ENCODE data around the gene NT5DC2.

Gene NT5DC2

DNA sequence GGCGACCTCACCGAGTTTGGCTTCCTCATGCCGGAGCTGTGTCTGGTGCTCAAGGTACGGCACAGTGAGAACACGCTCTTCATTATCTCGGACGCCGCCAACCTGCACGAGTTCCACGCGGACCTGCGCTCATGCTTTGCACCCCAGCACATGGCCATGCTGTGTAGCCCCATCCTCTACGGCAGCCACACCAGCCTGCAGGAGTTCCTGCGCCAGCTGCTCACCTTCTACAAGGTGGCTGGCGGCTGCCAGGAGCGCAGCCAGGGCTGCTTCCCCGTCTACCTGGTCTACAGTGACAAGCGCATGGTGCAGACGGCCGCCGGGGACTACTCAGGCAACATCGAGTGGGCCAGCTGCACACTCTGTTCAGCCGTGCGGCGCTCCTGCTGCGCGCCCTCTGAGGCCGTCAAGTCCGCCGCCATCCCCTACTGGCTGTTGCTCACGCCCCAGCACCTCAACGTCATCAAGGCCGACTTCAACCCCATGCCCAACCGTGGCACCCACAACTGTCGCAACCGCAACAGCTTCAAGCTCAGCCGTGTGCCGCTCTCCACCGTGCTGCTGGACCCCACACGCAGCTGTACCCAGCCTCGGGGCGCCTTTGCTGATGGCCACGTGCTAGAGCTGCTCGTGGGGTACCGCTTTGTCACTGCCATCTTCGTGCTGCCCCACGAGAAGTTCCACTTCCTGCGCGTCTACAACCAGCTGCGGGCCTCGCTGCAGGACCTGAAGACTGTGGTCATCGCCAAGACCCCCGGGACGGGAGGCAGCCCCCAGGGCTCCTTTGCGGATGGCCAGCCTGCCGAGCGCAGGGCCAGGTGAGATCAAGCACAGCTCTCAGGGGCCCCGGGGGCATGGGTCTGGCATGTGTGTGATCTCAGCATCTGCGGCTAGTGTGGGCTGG, 45.6 kb downstream of the NT5DC2 start:
- no peak for DNase-seq

DNA sequence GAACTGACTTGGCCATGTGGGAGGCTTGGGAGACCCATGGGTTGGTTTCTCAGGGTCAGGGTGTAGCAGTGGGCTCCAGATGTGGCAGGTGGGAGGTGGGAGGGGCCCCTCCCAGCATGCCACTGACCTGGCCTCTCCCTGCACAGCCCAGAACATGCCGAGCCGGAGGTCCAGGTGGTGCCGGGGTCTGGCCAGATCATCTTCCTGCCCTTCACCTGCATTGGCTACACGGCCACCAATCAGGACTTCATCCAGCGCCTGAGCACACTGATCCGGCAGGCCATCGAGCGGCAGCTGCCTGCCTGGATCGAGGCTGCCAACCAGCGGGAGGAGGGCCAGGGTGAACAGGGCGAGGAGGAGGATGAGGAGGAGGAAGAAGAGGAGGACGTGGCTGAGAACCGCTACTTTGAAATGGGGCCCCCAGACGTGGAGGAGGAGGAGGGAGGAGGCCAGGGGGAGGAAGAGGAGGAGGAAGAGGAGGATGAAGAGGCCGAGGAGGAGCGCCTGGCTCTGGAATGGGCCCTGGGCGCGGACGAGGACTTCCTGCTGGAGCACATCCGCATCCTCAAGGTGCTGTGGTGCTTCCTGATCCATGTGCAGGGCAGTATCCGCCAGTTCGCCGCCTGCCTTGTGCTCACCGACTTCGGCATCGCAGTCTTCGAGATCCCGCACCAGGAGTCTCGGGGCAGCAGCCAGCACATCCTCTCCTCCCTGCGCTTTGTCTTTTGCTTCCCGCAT, 46.4 kb downstream of the NT5DC2 start:
- DNase-seq, result no peak

GRCh38 chr3:52484680-52485461, 48.8 kb downstream of the NT5DC2 start:
- DNase-seq, result no peak

DNA sequence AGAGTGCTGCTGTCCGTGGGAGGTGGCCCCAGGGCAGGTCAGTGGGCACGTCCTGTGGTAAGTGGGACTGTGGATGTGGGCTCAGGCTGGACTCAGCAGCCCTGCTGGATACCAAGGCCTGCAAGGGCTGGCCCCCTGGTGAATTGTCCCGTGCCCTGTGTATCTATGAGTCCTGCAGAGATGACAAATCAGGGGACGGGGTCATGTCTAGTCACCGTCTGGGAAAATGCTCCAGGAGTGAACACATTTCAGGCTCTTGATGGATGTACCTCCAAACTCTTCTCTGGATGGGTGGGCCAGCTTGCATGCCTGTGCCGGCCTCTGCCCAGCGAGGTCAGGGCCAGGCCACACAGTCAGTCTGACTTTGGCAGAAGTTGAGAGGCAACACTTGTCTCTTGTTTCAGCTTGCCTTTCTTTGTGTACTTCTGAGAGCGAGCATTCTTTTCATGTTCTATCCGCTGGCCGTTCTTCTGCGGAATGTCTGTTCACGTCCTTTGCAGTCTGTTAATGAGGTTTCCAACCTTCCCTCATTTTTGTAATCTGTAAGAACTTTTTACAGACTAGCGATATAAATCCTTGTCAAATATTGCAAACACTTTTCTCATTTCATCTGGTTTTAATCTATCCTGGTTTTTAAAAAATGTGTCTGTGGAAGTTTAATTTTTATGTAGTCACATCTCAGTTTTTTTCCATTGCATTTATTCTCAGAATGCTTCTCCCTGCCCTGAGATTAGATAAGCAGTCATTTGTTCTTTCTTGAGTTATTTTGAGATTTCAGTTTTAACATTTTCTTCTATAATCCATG, 49.9 kb downstream of the NT5DC2 start:
- no peak for DNase-seq

DNA sequence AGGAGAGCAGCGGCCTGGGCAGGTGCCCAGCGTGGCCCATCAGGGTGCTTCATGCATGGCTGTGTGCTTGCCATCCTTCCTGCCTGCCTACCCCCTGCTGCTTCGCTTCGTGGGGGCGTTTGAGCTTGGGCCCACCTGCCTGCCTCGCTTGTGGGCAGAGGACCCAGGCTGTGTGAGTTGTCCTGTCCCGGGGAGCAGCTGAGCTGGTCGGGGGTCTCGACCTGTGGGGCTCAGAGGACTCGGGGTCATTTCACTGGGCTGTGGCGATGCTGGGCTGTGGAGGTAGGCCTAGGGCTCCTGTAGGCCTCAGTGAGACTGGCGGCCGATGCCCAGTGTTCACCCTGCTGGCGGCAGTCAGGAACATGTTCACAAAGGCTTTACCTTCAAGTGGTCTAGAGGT, 50.6 kb downstream of the NT5DC2 start:
- DNase-seq, result no peak

DNA sequence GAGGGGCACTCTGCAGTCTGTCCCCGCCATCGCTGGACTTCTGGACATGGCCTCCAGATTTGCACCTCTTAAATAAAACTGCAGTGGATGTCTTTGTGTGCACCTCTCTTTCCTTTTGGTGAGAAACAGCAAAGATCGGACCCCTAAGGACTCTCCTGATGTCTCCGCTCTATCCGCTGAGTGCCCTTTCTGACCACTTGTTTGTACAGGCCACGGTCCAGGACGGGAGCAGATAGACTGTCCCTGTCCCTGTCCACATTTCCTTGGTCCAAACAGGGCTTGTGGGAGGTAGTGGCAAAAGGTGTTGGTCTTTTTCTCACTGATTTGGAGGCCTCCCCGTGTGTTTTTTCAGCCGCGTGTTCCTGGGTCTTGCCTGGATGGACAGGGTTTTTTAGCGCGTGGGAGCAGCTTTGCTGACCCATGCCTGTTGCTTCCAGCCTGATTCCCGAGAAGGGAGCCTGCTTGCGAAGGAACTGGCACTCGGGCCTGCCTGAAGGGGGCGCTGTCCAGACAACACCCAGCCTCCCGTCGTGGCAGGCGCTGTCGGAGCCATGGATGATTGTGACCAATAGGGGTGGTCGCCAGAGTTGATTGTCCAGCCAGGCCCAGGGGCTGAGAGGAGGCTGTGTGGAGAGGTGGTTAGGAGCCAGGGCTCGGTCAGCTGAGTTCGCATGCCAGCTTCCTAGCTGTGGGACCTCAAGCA, 51.7 kb downstream of the NT5DC2 start:
- no peak for DNase-seq

GRCh38 chr3:52480768-52481715, 52.6 kb downstream of the NT5DC2 start:
- DNase-seq, result no peak

DNA sequence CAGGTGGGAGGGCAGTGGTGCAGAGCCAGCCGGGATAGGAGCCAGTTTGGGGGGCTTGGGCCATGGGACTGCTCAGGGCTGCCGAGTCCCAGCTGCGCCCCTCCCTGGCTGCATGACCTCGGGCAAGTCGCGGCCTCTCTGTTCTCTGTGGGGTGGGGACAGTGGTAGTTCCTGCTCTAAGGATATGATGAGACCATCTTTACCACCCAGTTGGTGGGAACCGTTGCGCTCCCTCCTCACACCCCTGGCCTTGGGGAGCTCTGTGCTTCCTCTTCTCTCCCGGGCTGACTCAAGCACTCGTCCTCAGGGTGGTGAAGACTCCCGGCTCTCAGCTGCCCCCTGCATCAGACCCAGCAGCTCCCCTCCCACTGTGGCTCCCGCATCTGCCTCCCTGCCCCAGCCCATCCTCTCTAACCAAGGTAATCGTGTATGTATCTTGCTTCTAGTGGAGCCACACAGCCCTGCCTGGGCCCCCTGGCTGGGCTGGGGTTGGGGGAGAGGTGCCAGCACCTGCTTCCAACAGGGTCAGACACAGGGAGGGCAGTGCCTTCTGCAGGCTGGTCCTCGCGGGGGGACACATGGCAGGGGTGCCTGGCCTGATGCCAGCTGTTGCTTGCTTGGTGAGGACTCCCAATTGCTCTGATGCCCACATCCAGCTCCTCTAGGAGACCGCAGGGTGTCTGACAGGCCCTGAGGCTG, 53.6 kb downstream of the NT5DC2 start:
- no peak for DNase-seq

- no peak for DNase-seq
These were observed 54.4 kb downstream of the NT5DC2 start for GRCh38 chr3:52479037-52479876.

DNA sequence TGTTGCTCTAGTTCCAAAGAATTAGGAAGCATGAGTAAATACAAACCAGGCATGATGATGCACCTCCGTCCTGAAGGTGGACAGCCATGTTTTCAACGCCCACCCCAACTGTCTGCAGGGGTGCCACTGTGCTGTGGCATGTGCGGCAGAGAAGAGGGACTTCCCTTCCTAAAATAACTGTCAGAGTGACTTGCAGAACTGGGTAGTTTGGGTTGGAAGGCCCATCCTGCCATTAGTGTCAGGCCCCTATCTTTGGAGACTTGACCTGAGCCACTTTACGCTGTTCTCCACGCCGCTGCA, 55.9 kb downstream of the NT5DC2 start:
- DNase-seq, result no peak

GRCh38 chr3:52477076-52477795, 56.4 kb downstream of the NT5DC2 start:
- DNase-seq, result no peak

Data from midbrain (tissue), 1 donor.